Peyer's patch (tissue), 4 donors: Measurements from ENCODE around the gene MCCC1.

Source experiments
- POLR2A ChIP-seq, 2 donors: fragments of 450-650 bp; IDR thresholded peaks; one replicate each; pipeline ENCODE4 v1.5.1; 2017; ENCODE audit warnings: antibody characterized with exemption in 2 of 2, mild to moderate bottlenecking in 2 of 2, moderate library complexity in 2 of 2
- TF ChIP-seq, protein P1 (sequence below), 6 experiments: fragments of 450-650 bp in 4 of 6; fragments of 200-600 bp in 2 of 6; sonication (generic) in 1 of 6; IDR thresholded peaks; one replicate each; pipeline ENCODE4 v1.5.1; 2017 to 2019; ENCODE audit warnings: antibody characterized with exemption in 6 of 6, mild to moderate bottlenecking in 3 of 6, moderate library complexity in 1 of 6

- TF ChIP-seq, protein P1, sequence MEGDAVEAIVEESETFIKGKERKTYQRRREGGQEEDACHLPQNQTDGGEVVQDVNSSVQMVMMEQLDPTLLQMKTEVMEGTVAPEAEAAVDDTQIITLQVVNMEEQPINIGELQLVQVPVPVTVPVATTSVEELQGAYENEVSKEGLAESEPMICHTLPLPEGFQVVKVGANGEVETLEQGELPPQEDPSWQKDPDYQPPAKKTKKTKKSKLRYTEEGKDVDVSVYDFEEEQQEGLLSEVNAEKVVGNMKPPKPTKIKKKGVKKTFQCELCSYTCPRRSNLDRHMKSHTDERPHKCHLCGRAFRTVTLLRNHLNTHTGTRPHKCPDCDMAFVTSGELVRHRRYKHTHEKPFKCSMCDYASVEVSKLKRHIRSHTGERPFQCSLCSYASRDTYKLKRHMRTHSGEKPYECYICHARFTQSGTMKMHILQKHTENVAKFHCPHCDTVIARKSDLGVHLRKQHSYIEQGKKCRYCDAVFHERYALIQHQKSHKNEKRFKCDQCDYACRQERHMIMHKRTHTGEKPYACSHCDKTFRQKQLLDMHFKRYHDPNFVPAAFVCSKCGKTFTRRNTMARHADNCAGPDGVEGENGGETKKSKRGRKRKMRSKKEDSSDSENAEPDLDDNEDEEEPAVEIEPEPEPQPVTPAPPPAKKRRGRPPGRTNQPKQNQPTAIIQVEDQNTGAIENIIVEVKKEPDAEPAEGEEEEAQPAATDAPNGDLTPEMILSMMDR (IDR thresholded peaks at IDR 0.05), result no peak
- TF ChIP-seq POLR2A (IDR thresholded peaks at IDR 0.05), result no peak
Measured at GRCh38 chr3:183008800-183009199, 90.5 kb downstream of the MCCC1 start.
